HK-2 (cell line): ENCODE measurements around the gene KCNJ11.

Source experiments
- DNase-seq: peaks from one replicate; pipeline ENCODE4 v3.0.0-alpha.2; 2018; ENCODE audit not compliant: unreplicated experiment

Gene KCNJ11

GRCh38 chr11:17408641-17409040 lies 20.2 kb upstream of the KCNJ11 start:
- no peak for DNase-seq

DNA sequence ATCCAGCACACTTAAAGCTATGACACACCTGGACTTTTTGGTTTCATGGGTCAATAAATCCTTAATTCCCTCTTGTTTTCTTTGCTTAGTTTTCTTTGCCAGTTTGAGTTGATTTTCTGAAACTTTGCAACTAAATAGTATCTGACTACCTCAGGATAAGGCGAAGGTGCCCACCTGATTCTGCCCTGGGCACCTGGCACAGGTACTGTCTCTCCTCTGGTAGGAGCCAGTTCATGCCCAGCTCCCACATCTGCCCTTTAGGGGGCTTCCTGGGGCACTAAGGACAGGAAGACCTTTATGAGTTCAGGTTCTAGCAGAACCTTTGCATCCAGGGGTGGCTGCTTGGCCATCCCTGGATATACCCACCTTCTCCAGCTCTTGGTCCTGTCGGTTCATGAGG lies 19.6 kb upstream of the KCNJ11 start:
- no peak for DNase-seq

- no peak for DNase-seq
These were observed 19.1 kb upstream of the KCNJ11 start for GRCh38 chr11:17407575-17407974.

DNA sequence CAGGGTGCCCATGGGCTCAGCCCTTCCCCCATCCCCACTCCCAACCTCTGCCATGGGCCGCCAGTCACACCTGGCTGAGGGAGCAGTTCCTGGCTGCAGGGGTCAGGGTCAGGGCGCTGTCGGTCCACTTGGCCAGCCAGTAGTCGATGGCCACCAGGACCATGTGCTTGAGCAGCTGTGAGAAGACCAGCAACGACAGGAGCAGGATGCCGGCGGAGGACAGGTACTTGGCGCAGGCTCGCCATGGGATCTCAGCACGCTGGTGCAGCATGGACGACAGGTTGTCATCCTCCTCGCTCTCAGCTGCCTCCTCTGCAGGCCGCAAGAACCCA lies 18.3 kb upstream of the KCNJ11 start:
- DNase-seq = no peak

GRCh38 chr11:17406082-17406817 lies 17.8 kb upstream of the KCNJ11 start:
- no peak for DNase-seq

- peak; percentile 47 for DNase-seq
These were observed 17.0 kb upstream of the KCNJ11 start for GRCh38 chr11:17405232-17406005.

- peak; percentile 51 for DNase-seq
These were observed 15.7 kb upstream of the KCNJ11 start for GRCh38 chr11:17403980-17404759.

DNA sequence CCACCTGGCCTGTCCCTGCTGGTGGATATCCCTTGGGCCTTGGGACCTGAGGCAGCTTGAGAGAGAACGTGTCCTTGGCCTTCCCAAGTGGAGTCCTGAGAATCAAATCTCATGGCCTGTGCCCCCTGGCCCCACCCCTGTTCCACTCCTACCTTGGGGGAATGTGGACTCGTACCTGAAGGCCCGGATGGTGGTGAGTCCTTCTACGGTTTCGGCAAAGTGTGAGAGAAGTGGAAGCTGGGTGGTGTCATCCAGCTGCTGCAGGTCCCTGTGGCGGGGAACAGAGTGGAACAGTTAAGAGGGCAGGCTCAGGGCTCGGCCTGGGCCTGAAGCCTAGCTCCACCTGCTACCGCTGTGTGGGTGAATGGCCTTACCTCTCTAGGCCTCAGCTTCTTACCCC lies 14.0 kb upstream of the KCNJ11 start:
- no peak for DNase-seq

DNA sequence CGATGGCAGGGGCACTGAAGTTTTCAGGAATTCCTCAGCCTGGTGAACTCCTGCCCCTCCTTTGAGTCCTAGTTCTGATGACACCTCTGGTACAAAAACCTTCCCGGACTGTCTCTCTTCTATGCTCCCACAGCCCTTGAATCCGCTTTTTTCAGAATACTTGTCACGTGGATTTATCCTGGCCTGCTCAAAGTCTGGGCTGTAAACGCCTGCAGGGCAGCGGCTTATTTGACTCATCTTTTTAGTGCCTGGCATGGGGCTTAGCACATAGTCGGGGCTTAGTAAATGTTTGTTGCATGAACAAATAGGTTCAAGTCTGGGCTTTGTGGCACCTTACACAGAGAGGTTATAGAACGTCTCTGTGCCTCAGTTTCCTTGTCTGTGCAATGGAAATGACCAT lies 13.4 kb upstream of the KCNJ11 start:
- DNase-seq = no peak

- DNase-seq = no peak
These were observed 12.9 kb upstream of the KCNJ11 start for GRCh38 chr11:17401316-17401715.

- no peak for DNase-seq
These were observed 11.8 kb upstream of the KCNJ11 start for GRCh38 chr11:17400048-17400775.

DNA sequence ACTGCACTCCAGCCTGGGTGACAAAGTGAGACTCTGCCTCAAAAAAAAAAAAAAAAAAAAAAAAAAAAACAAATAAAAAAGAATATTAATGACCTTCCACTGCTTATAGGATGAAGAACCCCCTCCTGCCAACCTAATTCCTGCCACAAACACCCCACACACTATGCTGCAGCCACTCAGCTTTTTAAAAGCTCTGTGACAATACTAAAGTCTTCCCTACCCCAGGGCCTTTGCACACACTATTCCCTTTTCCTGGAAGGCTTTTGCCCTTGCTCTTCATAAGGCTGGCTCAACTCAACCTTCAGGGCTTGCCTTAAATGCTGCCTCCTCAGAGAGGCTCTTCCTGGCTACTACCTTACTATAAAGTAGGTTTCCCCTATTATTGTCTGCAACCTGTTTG lies 10.8 kb upstream of the KCNJ11 start:
- no peak for DNase-seq

- no peak for DNase-seq
These were observed 9.0 kb upstream of the KCNJ11 start for GRCh38 chr11:17397311-17398002.

- DNase-seq = no peak
These were observed 8.3 kb upstream of the KCNJ11 start for GRCh38 chr11:17396598-17397310.

- DNase-seq = no peak
These were observed 7.5 kb upstream of the KCNJ11 start for GRCh38 chr11:17395978-17396377.

DNA sequence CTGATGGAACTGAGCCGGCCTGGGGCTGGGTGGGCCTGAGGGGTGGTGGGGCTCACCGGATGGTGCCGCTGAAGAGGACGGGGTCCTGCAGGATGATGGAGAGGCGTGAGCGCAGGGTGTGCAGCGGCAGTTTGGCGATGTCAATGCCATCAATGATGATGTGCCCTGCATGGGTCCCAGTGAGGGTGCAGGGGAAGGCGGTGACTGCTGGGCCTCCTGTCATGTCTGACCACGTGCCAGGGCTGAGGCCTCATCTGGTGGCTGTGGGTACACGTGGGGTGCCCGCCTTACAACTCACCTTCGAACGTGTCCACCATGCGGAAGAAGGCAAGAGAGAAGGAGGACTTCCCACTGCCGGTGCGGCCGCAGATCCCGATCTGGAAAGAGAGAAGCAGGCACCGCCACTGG lies 7.1 kb upstream of the KCNJ11 start:
- DNase-seq = no peak

- no peak for DNase-seq
These were observed 6.4 kb upstream of the KCNJ11 start for GRCh38 chr11:17394743-17395390.

DNA sequence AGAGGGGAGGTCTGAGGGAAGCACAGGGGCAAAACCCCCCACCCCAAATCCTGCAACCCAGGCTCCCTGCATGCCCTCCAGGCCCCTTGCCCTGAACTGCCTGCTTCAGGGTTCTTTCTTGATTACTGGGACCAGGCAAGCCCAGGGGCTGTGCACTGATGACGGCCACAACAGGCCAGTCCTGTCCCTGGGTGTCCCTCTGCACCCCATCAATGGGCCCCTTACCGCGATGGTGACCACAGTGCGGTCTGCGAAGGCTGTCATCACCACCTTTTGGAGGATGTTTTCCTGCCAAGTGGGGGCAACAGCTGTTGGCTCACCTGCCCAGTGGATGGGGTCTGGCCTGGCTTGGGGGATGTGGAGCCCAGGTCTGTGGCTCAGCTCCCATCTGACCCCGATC lies 5.0 kb upstream of the KCNJ11 start:
- no peak for DNase-seq

- DNase-seq = no peak
These were observed 4.4 kb upstream of the KCNJ11 start for GRCh38 chr11:17392872-17393271.
